Fibroblast of mammary gland (primary cell): ENCODE data around the gene IZUMO3.
"Not testable (repeated sequence)": the region's sequence is repeated elsewhere in the genome, so short reads cannot be mapped to it uniquely, and the experiment has no call there.

ENCODE experiments used
- DNase-seq: peaks from one replicate; pipeline ENCODE4 v3.0.0-alpha.2; 2010; ENCODE audit warnings: low read depth
- H3K4me3 ChIP-seq: 2 replicates; pipeline ENCODE4 v1.5.1; 2011; ENCODE audit warnings: low read depth, mild to moderate bottlenecking, low read length, moderate library complexity; ENCODE audit not compliant: control insufficient read depth
- TF ChIP-seq, protein P1 (sequence below): conservative IDR thresholded peaks from 2 replicates; pipeline ENCODE4 v1.5.1; 2011; ENCODE audit warnings: low read depth, low read length, inconsistent platforms; ENCODE audit not compliant: control insufficient read depth, insufficient read depth

IZUMO3 gene, protein sequence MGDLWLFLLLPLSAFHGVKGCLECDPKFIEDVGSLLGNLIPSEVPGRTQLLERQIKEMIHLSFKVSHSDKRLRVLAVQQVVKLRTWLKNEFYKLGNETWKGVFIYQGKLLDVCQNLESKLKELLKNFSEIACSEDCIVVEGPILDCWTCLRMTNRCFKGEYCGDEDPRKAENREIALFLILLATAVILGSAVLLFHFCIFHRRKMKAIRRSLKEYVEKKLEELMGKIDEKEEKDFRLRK

DNA sequence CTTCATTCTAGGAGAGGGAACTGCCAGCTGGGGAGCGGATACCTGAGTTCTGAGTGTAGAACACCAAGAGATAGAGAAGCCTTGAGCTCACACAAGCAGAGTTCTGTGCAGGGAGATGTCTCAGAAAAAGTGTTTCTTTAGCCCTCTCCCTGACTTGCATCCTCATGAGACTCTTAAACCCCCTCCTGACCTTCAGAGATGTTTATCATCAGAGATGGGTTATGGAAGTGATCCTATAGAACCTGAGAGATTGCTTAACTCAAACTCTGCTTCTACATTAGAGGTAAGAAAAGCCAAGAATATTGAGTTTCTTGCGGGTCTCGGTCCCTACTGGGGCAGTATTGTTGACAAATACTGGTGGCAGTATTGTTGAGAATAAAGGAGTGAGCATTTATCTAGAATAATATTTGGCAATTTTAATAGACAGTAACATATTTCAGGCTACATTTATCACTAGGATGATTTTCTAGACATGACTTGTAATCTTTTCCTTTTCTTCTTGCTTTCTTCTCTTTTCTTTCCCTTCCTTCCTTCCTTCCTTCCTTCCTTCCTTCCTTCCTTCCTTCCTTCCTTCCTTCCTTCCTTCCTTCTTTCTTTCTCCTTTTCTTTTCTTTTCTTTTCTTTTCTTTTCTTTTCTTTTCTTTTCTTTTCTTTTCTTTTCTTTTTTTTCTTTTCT, at the start of gene IZUMO3:
TSS of gene IZUMO3 (minus strand) at position 51 of the 676 bp plus-strand sequence. CDS start 248 bp downstream, outside the sequence.
- TF ChIP-seq, protein P1, sequence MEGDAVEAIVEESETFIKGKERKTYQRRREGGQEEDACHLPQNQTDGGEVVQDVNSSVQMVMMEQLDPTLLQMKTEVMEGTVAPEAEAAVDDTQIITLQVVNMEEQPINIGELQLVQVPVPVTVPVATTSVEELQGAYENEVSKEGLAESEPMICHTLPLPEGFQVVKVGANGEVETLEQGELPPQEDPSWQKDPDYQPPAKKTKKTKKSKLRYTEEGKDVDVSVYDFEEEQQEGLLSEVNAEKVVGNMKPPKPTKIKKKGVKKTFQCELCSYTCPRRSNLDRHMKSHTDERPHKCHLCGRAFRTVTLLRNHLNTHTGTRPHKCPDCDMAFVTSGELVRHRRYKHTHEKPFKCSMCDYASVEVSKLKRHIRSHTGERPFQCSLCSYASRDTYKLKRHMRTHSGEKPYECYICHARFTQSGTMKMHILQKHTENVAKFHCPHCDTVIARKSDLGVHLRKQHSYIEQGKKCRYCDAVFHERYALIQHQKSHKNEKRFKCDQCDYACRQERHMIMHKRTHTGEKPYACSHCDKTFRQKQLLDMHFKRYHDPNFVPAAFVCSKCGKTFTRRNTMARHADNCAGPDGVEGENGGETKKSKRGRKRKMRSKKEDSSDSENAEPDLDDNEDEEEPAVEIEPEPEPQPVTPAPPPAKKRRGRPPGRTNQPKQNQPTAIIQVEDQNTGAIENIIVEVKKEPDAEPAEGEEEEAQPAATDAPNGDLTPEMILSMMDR: no peak
- no peak for DNase-seq
- no peak within 1 kb of the TSS for H3K4me3 ChIP-seq

DNA sequence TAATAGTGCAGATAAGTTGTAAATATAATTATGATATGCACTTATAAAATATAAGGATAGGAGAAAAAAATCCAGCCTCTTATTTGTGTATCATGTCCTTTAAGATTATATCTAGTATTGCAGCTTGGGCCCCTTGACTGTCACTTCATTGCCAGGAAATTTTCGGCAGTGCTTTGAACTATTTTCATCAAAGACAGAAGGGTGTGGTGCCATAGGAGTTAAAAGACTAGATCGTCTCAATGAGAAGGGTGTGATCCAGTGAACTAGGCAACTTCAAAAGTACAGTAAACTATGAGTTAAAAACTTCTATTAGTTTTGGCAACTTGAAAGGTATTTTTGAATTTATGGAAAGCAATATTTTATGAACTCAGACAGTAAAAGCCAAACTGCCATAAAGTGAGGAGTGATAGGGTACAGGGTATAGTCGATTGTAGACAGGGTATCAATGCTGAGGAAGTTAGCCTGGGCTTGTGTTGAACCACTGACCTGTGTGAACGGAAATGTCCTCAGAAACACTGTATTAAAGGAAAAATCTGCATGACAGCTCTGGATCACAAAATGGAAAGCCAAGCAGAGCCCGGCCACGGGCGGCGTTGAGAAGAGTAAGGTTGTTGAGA, 48.6 kb upstream of the IZUMO3 start:
- no peak for DNase-seq
- TF ChIP-seq, protein P1: no peak
- H3K4me3 ChIP-seq: no peak overlapping the region

DNA sequence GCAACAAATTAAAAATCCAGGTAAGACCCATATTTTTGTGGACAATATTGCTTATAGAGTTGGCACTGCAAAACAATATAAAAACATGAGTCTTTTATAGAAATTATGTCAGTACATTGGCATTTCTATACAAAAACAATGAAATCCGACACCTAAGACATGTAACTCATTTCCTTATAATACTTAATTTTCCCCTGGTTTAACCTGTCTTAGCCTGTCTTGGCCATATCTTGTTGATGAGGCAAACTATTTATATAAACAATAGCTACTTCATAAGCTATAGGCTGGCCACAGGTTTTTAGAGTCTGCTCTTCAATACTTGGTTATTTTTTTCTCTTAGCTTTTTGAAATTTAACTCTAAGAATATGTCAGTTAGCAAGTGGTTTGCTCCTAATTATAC, 44.7 kb upstream of the IZUMO3 start:
- DNase-seq: no peak
- H3K4me3 ChIP-seq: no peak overlapping the region
- TF ChIP-seq, protein P1: no peak

DNA sequence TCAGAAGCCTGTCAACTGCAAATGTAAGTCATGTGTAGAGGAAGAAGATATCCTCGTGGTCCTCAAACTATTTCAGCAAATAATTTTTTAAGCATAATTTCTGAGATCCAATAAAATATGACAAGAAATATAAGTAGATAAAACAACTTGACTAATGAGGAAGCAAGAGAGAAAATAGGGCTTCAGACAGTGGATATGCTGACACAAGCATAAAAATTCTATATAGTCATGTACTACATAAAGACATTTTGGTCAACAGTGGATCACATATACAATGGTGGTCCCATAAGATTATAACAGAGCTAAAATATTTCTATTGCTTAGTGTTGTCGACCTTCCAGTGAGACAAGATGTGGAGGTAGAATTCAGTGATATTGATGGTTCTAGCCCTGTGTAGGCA, 42.2 kb upstream of the IZUMO3 start:
- DNase-seq: no peak
- no peak overlapping the region for H3K4me3 ChIP-seq
- TF ChIP-seq, protein P1: no peak

DNA sequence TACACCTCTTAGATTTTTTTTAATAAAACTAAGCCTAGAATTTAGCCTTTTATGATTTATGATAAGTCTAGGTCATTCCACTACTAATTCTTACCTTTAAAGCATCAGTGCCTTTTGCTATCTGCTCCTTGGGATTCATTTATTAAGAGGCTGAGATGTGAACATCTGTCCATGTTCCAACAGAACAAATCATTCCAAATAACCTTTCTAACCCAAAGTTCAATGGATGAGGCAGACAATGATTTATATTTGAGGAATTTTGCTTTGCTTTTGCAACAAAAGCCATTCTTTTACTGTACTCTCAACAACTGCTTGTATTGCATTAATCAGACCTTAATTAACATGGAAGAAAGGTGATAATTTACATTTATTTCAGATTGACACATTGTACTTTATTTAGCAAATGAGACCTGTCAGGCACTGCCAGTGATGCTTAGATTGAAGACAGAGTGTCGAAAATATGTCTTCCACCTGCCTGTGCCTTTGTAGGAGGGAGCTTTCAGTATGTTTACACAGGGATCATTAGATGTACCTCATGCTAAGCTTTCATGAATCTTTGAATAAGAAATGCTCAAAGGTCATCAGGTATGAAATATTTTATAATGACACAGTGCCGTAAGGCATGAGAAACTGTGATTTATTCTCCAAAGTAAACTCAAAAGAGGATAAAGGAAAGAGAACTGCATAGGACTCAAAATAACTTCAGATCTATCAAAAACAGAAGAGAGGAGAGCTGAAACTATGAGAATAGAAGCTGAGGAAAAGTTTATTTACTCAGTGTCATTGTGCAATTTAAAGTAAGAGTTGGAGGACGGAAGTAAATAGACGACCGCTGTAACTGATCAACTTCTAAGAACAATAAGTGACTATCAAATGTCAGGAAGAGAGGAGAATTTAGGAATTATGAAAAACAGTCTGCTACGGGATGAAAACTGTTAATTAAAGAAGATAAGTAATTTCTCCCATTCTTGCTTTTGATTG, 36.7 kb upstream of the IZUMO3 start:
- TF ChIP-seq, protein P1: no peak
- no peak for DNase-seq
- no peak overlapping the region for H3K4me3 ChIP-seq

DNA sequence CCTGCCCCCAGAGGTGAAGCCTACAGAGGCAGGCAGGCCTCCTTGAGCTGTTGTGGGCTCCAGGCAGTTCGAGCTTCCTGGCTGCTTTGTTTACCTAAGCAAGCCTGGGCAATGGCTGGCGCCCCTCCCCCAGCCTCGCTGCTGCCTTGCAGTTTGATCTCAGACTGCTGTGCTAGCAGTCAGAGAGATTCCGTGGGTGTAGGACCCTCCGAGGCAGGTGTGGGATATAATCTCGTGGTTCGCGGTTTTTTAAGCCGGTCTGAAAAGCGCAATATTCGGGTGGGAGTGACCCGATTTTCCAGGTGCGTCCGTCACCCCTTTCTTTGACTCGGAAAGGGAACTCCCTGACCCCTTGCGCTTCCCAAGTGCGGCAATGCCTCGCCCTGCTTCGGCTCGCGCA, 34.3 kb upstream of the IZUMO3 start:
- not testable (repeated sequence) for H3K4me3 ChIP-seq, DNase-seq
